Vagina (tissue), 2 donors: ENCODE data around the gene CENPB. TPM values are rescaled to one million over a fixed set of nuclear protein-coding genes. Genes with fewer than 3 reads are reported as not detected.

Source experiments
- DNase-seq, 2 donors: peaks; one replicate each; pipeline ENCODE4 v3.0.0-alpha.2; 2017; ENCODE audit errors: extremely low spot score in 2 of 2
- H3K27ac ChIP-seq: fragments of 200-600 bp; sonication (generic); one replicate; pipeline ENCODE4 v1.5.1; 2019
- H3K27me3 ChIP-seq: fragments of 200-600 bp; sonication (generic); one replicate; pipeline ENCODE4 v1.5.1; 2019
- H3K36me3 ChIP-seq, 2 donors: fragments of 200-600 bp; sonication (generic); one replicate each; pipeline ENCODE4 v1.5.1; 2017 to 2019
- H3K4me1 ChIP-seq: fragments of 200-600 bp; sonication (generic); one replicate; pipeline ENCODE4 v1.5.1; 2019
- H3K4me3 ChIP-seq, 2 donors: fragments of 200-600 bp; sonication (generic); 1 replicate in 1 of 2; 2 replicates in 1 of 2; pipeline ENCODE4 v1.5.1; 2016 to 2019
- H3K9me3 ChIP-seq: fragments of 200-600 bp; sonication (generic); one replicate; pipeline ENCODE4 v1.5.1; 2019
- CTCF ChIP-seq, 3 experiments: fragments of 450-650 bp in 2 of 3; fragments of 200-600 bp in 1 of 3; sonication (generic) in 1 of 3; IDR thresholded peaks; one replicate each; pipeline ENCODE4 v1.5.1; 2017 to 2019; ENCODE audit warnings: antibody characterized with exemption in 3 of 3, mild to moderate bottlenecking in 2 of 3, moderate library complexity in 2 of 3
- POLR2A ChIP-seq, 2 donors: fragments of 450-650 bp; IDR thresholded peaks; one replicate each; pipeline ENCODE4 v1.6.1; 2017; ENCODE audit warnings: antibody characterized with exemption in 2 of 2, mild to moderate bottlenecking in 2 of 2, moderate library complexity in 2 of 2
- POLR2AphosphoS5 ChIP-seq, 2 donors: sonication (generic); formaldehyde crosslinking; IDR thresholded peaks; one replicate each; pipeline ENCODE4 v1.9.0; 2017; ENCODE audit warnings: antibody characterized with exemption in 2 of 2, mild to moderate bottlenecking in 2 of 2, low read depth in 1 of 2; ENCODE audit not compliant: insufficient read depth in 1 of 2
- intact Hi-C: fragments of 100-400 bp; cut with DNase I; formaldehyde crosslinking; loops from one replicate; pipeline ENCODE4 v1.15.1; 2023
- total RNA-seq: library from RNA; depleted of rRNA; stranded (reverse); fragments of >200 nt; gene quantifications from one replicate; pipeline ENCODE4 v1.2.3, GENCODE V29; 2016

The CENPB gene
- total RNA-seq, 1 donor from 2014 or later = 62.9 TPM

- no peaks in the 10 kb centered on the region for H3K27me3 ChIP-seq
- TF ChIP-seq POLR2AphosphoS5 (IDR thresholded peaks at IDR 0.05; ENCODE audit: insufficient read depth in 1 of 2, low read depth in 1 of 2) (no peak), POLR2A (IDR thresholded peaks at IDR 0.05) (no peak), CTCF (IDR thresholded peaks at IDR 0.05) (no peak)
- H3K4me1 ChIP-seq = peaks cover 67% of the 10 kb centered on the region
- peaks cover 0 to 6% of the 10 kb centered on the region in 2 donors for H3K36me3 ChIP-seq
- H3K27ac ChIP-seq = peak overlapping the region; percentile 80
- intact Hi-C loops = no loop called here
- peak overlapping the region; percentile 62 to 68 for H3K4me3 ChIP-seq
- no peaks in the 10 kb centered on the region for H3K9me3 ChIP-seq
- DNase-seq = peak in 1 of 2 donors; percentile 80
Observed at GRCh38 chr20:3784863-3785239, 1.7 kb downstream of the CENPB start.

GRCh38 chr20:3784216-3784853 is 2.2 kb downstream of the CENPB start:
- H3K4me1 ChIP-seq = peaks cover 67% of the 10 kb centered on the region
- intact Hi-C loops = no loop called here

GRCh38 chr20:3783511-3784195 is 2.9 kb downstream of the CENPB start:
- TF ChIP-seq CTCF (IDR thresholded peaks at IDR 0.05) = no peak
- no peak for TF ChIP-seq POLR2A (IDR thresholded peaks at IDR 0.05)
- TF ChIP-seq POLR2AphosphoS5 (IDR thresholded peaks at IDR 0.05; ENCODE audit: insufficient read depth in 1 of 2, low read depth in 1 of 2) = no peak
- H3K36me3 ChIP-seq = peaks cover 0 to 6% of the 10 kb centered on the region in 2 donors
- intact Hi-C loops = no loop called here

More at GRCh38 chr20:3784216-3784853, 2.2 kb downstream of the CENPB start:
- Histone ChIP-seq H3K36me3 (peaks cover 0 to 6% of the 10 kb centered on the region in 2 donors), H3K27ac (peak overlapping the region; percentile 80), H3K9me3 (no peaks in the 10 kb centered on the region), H3K27me3 (no peaks in the 10 kb centered on the region), H3K4me3 (peak overlapping the region; percentile 21 to 62)
- DNase-seq = peak in 1 of 2 donors; percentile 83
- TF ChIP-seq CTCF (IDR thresholded peaks at IDR 0.05) (no peak), POLR2A (IDR thresholded peaks at IDR 0.05) (no peak), POLR2AphosphoS5 (IDR thresholded peaks at IDR 0.05; ENCODE audit: insufficient read depth in 1 of 2, low read depth in 1 of 2) (no peak)

GRCh38 chr20:3783068-3783489 is 3.5 kb downstream of the CENPB start:
- intact Hi-C loops = no loop called here
- peak in 1 of 2 donors; percentile 82 for DNase-seq
- H3K4me3 ChIP-seq = no peak overlapping the region
- H3K9me3 ChIP-seq = no peaks in the 10 kb centered on the region
- no peaks in the 10 kb centered on the region for H3K27me3 ChIP-seq
- peaks cover 69% of the 10 kb centered on the region for H3K4me1 ChIP-seq
- TF ChIP-seq CTCF (IDR thresholded peaks at IDR 0.05) (no peak), POLR2A (IDR thresholded peaks at IDR 0.05) (no peak), POLR2AphosphoS5 (IDR thresholded peaks at IDR 0.05; ENCODE audit: insufficient read depth in 1 of 2, low read depth in 1 of 2) (no peak)
- peak overlapping the region; percentile 80 for H3K27ac ChIP-seq
- peaks cover 0 to 6% of the 10 kb centered on the region in 2 donors for H3K36me3 ChIP-seq

More at GRCh38 chr20:3783511-3784195, 2.9 kb downstream of the CENPB start:
- DNase-seq = peak in 1 of 2 donors; percentile 84
- peak overlapping the region in 1 of 2 donors; percentile 21 for H3K4me3 ChIP-seq
- peak overlapping the region; percentile 80 for H3K27ac ChIP-seq
- no peaks in the 10 kb centered on the region for H3K9me3 ChIP-seq
- no peaks in the 10 kb centered on the region for H3K27me3 ChIP-seq
- peaks cover 67% of the 10 kb centered on the region for H3K4me1 ChIP-seq

- Histone ChIP-seq H3K4me1 (peaks cover 69% of the 10 kb centered on the region), H3K27ac (no peak overlapping the region), H3K9me3 (no peaks in the 10 kb centered on the region), H3K4me3 (no peak overlapping the region), H3K36me3 (peaks cover 0 to 6% of the 10 kb centered on the region in 2 donors), H3K27me3 (no peaks in the 10 kb centered on the region)
- no peak for DNase-seq
- intact Hi-C loops = no loop called here
- TF ChIP-seq POLR2AphosphoS5 (IDR thresholded peaks at IDR 0.05; ENCODE audit: insufficient read depth in 1 of 2, low read depth in 1 of 2) (no peak), POLR2A (IDR thresholded peaks at IDR 0.05) (no peak), CTCF (IDR thresholded peaks at IDR 0.05) (no peak)
Observed at GRCh38 chr20:3782597-3782996, 3.9 kb downstream of the CENPB start.
